Glutamatergic neuron (in vitro differentiated cells): ENCODE measurements around the gene E2F3. TPM values are rescaled to one million over a fixed set of nuclear protein-coding genes. Genes with fewer than 3 reads are reported as not detected.

ENCODE experiments used
- DNase-seq: peaks from one replicate; pipeline ENCODE4 v3.0.0; 2022
- H3K27ac Mint-ChIP-seq: one replicate; pipeline ENCODE4 v1.8.0; 2020; ENCODE audit warnings: mild to moderate bottlenecking, mixed read lengths, inconsistent platforms; ENCODE audit not compliant: unreplicated experiment
- H3K27me3 Mint-ChIP-seq: one replicate; pipeline ENCODE4 v1.8.0; 2020; ENCODE audit warnings: mild to moderate bottlenecking, moderate library complexity, mixed read lengths, inconsistent platforms; ENCODE audit not compliant: unreplicated experiment
- H3K36me3 Mint-ChIP-seq: one replicate; pipeline ENCODE4 v1.8.0; 2020; ENCODE audit warnings: mild to moderate bottlenecking, mixed read lengths, inconsistent platforms; ENCODE audit not compliant: unreplicated experiment
- H3K4me1 Mint-ChIP-seq: one replicate; pipeline ENCODE4 v1.8.0; 2020; ENCODE audit warnings: mild to moderate bottlenecking, low read depth, mixed read lengths, inconsistent platforms; ENCODE audit not compliant: unreplicated experiment
- H3K4me3 Mint-ChIP-seq: one replicate; pipeline ENCODE4 v1.8.0; 2020; ENCODE audit warnings: mild to moderate bottlenecking, mixed read lengths, inconsistent platforms; ENCODE audit not compliant: unreplicated experiment
- H3K9me3 Mint-ChIP-seq: one replicate; pipeline ENCODE4 v1.8.0; 2020; ENCODE audit warnings: mild to moderate bottlenecking, moderate library complexity, mixed read lengths, inconsistent platforms; ENCODE audit not compliant: unreplicated experiment
- CTCF ChIP-seq: fragments of 200-600 bp; sonication (generic); IDR thresholded peaks from one replicate; pipeline ENCODE4 v1.5.0; 2021; ENCODE audit not compliant: partially characterized antibody, unreplicated experiment
- total RNA-seq: library from RNA; stranded (reverse); fragmentation: NEBNext Ultra II Directional; extraction: Animal tissue kit (Norgen Biotek cat#: 25700); gene quantifications from one replicate; pipeline ENCODE4 v1.2.1, GENCODE V29; 2021; ENCODE audit not compliant: unreplicated experiment

E2F3 gene
- total RNA-seq, 1 donor from 2014 or later = 10.1 TPM

DNA sequence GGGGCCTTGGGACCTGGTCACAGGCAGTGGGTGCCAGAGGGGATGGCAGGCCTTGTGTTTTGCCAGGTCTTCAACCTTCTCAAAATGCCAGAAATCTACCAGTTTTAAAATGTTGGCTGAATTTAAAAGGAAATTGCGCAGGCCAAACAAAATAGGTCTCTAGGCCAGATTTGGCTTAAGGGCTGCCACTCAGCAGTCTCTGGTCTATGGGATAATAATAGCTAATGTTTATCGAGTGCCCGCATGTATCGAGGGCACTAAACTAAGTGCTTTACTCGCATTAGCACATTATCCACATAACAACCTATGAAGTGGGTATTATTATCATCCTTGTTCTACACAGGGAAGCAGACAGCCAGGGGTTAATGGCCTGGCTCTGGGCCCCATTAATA is 11.0 kb downstream of the E2F3 start:
- H3K36me3 Mint-ChIP-seq = no peaks in the 10 kb centered on the region
- no peak overlapping the region for H3K4me3 Mint-ChIP-seq
- TF ChIP-seq CTCF = no peak
- no peaks in the 10 kb centered on the region for H3K9me3 Mint-ChIP-seq
- peaks cover 1% of the 10 kb centered on the region for H3K27me3 Mint-ChIP-seq
- H3K4me1 Mint-ChIP-seq = peaks cover under 1% of the 10 kb centered on the region
- no peak for DNase-seq
- H3K27ac Mint-ChIP-seq = no peak overlapping the region

GRCh38 chr6:20413826-20414225 is 12.1 kb downstream of the E2F3 start:
- H3K9me3 Mint-ChIP-seq = no peaks in the 10 kb centered on the region
- H3K27ac Mint-ChIP-seq = no peak overlapping the region
- no peak for DNase-seq
- H3K27me3 Mint-ChIP-seq = peaks cover 1% of the 10 kb centered on the region
- no peak for TF ChIP-seq CTCF
- H3K36me3 Mint-ChIP-seq = no peaks in the 10 kb centered on the region
- peaks cover 1% of the 10 kb centered on the region for H3K4me1 Mint-ChIP-seq
- H3K4me3 Mint-ChIP-seq = no peak overlapping the region

- no peak overlapping the region for H3K4me3 Mint-ChIP-seq
- no peaks in the 10 kb centered on the region for H3K36me3 Mint-ChIP-seq
- no peaks in the 10 kb centered on the region for H3K9me3 Mint-ChIP-seq
- no peak for TF ChIP-seq CTCF
- H3K4me1 Mint-ChIP-seq = peaks cover 1% of the 10 kb centered on the region
- no peak for DNase-seq
- peaks cover 1% of the 10 kb centered on the region for H3K27me3 Mint-ChIP-seq
- no peak overlapping the region for H3K27ac Mint-ChIP-seq
These were observed 13.0 kb downstream of the E2F3 start for GRCh38 chr6:20414711-20415110.

GRCh38 chr6:20415304-20415703 is 13.6 kb downstream of the E2F3 start:
- Mint-ChIP-seq H3K27me3 (peaks cover 1% of the 10 kb centered on the region), H3K4me3 (no peak overlapping the region), H3K4me1 (peaks cover 1% of the 10 kb centered on the region), H3K36me3 (no peaks in the 10 kb centered on the region), H3K27ac (no peak overlapping the region), H3K9me3 (no peaks in the 10 kb centered on the region)
- no peak for DNase-seq
- TF ChIP-seq CTCF = no peak

DNA sequence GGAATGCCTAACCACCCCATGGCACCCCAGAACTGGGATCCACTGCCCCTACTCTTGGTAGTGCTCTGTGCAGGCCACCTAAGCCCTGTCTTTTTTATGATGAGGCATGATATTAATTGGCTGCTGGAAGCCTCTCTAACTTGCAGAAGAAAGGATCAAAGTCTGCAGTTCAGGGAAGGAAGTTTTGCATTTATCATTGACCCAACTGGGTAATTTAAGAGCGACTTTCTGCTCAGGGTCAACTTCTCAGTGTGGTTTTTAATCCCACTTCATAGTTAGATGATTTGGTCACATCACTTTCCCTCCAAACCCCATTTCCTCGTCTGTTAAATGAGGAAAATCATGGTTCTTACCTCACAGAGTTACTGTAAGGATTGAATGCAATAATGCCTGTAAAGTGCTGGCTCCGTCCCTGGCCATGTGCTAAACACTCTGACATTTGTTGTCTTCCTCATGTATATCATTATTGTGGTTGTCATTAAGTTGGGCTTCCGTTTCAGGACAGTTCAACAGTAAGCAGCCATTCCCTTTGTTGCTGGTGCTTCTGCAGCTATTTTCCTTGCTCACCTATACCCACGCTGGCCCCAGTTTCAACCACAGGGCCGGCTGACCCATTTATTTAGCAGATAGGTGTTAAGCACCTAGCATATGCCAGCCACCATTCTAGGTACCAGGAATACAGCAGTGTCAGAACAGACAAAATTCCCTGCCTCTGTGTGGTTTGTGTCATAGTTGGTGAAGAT is 14.2 kb downstream of the E2F3 start:
- Mint-ChIP-seq H3K4me3 (no peak overlapping the region), H3K27me3 (peaks cover 1% of the 10 kb centered on the region), H3K36me3 (no peaks in the 10 kb centered on the region), H3K27ac (no peak overlapping the region), H3K9me3 (no peaks in the 10 kb centered on the region), H3K4me1 (peaks cover 1% of the 10 kb centered on the region)
- DNase-seq = no peak
- no peak for TF ChIP-seq CTCF
